Activated CD8-positive, alpha-beta memory T cell treated with anti-CD3 and anti-CD28 coated beads, Interleukin-2, amount 10 ng/mL, durations not matched to agents 7 days and 5 days (primary cell): ENCODE data around the gene IL10. TPM values are rescaled to one million over a fixed set of nuclear protein-coding genes. Genes with fewer than 3 reads are reported as not detected.

Experiments used
- ATAC-seq: fragments of 150-1000 bp; cut with Tn5 transposase; one replicate; pipeline ENCODE4 v1.10.0; 2021; ENCODE audit warnings: moderate library complexity
- CTCF ChIA-PET: fragments of 350-600 bp; sonication (Branson Sonifier 250); formaldehyde crosslinking; loops from one replicate; lab custom pipeline; 2021; ENCODE audit warnings: antibody characterized with exemption; lab: Charles Lee
- DNase-seq: peaks from one replicate; pipeline ENCODE4 v3.0.0-alpha.2; 2020
- H3K27ac Mint-ChIP-seq: one replicate; pipeline ENCODE4 v1.8.0; 2021; ENCODE audit warnings: mild to moderate bottlenecking, mixed read lengths
- H3K27me3 Mint-ChIP-seq: one replicate; pipeline ENCODE4 v1.8.0; 2021; ENCODE audit warnings: mixed read lengths
- H3K36me3 Mint-ChIP-seq: one replicate; pipeline ENCODE4 v1.8.0; 2021; ENCODE audit warnings: mild to moderate bottlenecking, mixed read lengths
- H3K4me1 Mint-ChIP-seq: one replicate; pipeline ENCODE4 v1.8.0; 2021; ENCODE audit warnings: mixed read lengths
- H3K4me3 Mint-ChIP-seq: one replicate; pipeline ENCODE4 v1.8.0; 2021; ENCODE audit warnings: mild to moderate bottlenecking, moderate library complexity, mixed read lengths
- H3K9me3 Mint-ChIP-seq: one replicate; pipeline ENCODE4 v1.8.0; 2022; ENCODE audit warnings: low read depth, mixed read lengths
- total RNA-seq, 2 experiments: library from RNA; stranded (reverse); gene quantifications; one replicate each; pipeline ENCODE4 v1.2.3, GENCODE V29; 2021

The IL10 gene
- total RNA-seq, 2 experiments from 2014 or later, result not detected

DNA sequence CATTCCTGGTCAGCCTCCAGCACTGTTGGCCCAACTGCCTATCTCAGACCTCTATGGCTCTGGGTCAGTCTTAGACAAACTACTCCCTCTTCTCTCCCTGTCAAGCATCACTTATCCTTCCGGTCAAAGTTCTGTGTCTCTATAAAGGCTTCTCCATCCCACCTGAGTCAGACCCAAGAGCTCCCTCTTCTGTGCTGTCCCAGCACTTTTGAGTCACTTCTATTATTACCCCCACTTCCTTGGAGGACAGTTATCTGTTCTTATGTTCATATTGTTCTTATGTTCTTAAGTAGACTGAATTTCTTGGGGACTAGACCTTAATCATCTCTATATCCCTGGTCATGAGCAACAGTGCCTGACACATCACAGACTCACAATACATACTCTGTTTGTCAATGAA lies 29.2 kb upstream of the IL10 start:
- Mint-ChIP-seq H3K4me1 (peaks cover 85% of the 10 kb centered on the region), H3K4me3 (no peak overlapping the region), H3K27me3 (peaks cover 31% of the 10 kb centered on the region), H3K27ac (no peak overlapping the region), H3K9me3 (no peaks in the 10 kb centered on the region), H3K36me3 (no peaks in the 10 kb centered on the region)
- CTCF ChIA-PET, result interaction anchor here (1.8 to 15.8 kb wide), 5 partner anchors 15 to 112 kb away, joined by 7 to 488 read pairs (median 61); partner anchors contain the start of genes IL10 and IL19
- ATAC-seq, result no peak
- no peak for DNase-seq

DNA sequence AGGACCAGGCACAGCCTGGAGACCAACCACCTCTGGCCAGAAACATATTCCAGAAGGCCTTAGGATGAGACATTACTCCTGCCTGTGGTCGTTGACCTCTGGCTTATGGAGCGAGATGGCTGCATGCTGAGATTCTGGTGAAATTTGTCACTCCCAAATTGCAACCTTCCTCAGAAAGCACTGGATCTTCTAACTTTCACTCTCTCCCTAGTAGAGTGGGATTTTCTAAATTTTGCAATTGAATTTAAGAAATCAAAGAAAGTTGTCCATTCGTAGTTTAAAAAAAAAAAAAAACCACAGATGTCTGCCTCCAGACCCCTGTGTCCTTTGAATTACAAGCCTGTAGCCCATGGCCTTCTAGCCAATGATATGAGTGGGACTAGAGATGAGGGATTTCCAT lies 28.6 kb upstream of the IL10 start:
- DNase-seq (no peak), ATAC-seq (no peak)
- Mint-ChIP-seq H3K4me1 (peaks cover 79% of the 10 kb centered on the region), H3K36me3 (no peaks in the 10 kb centered on the region), H3K4me3 (no peak overlapping the region), H3K9me3 (no peaks in the 10 kb centered on the region), H3K27me3 (peaks cover 29% of the 10 kb centered on the region), H3K27ac (no peak overlapping the region)
- CTCF ChIA-PET, result interaction anchor here (1.8 to 15.8 kb wide), 6 partner anchors 15 to 112 kb away, joined by 7 to 488 read pairs (median 52); partner anchors contain the start of genes IL10 and IL19

DNA sequence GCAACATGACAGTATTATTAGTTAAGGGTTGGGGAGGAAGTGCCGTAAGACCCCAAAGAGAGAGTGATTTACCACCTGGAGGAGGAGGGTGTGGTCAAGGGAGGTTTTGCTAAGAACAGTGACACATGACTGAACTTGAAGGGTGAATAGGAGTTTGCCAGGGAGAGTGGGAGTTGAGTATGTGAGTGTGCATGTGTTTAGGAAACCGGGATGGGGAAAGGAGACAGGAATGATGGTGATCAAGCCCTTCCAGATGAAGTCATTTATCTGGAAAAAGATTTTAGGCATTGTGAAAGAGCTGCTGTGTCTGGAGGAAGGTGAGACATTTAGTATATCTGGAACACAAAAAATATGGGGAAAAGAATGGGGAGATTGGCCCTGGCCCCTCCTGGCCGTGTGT lies 28.1 kb upstream of the IL10 start:
- H3K36me3 Mint-ChIP-seq, result no peaks in the 10 kb centered on the region
- CTCF ChIA-PET, result interaction anchor here (0.8 to 15.8 kb wide), 6 partner anchors 14 to 72 kb away, joined by 3 to 488 read pairs (median 14); partner anchors contain the start of genes IL10 and IL19
- H3K4me1 Mint-ChIP-seq, result peaks cover 76% of the 10 kb centered on the region
- H3K9me3 Mint-ChIP-seq, result no peaks in the 10 kb centered on the region
- H3K4me3 Mint-ChIP-seq, result no peak overlapping the region
- H3K27ac Mint-ChIP-seq, result no peak overlapping the region
- ATAC-seq (no peak), DNase-seq (no peak)
- H3K27me3 Mint-ChIP-seq, result peaks cover 32% of the 10 kb centered on the region

DNA sequence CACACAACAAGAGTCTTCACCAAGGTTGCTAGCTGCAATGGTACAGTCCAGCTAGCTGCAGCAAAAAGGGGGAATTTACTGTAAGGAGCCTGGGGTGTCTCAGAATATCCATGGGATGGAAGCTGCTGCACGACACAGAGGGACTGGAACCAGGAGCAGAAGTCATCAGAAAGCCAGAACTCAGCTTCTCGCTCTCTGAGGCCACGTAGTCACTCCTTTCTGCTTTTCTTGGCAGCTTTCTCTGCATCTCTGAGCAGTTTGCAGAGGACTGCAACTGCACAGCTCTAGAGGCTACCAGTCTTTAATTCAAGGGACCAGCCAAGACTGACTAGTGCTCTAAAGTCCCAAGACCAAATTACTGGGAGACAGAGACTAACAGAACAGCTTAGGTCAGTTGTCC lies 27.0 kb upstream of the IL10 start:
- Mint-ChIP-seq H3K4me3 (no peak overlapping the region), H3K27ac (no peak overlapping the region), H3K27me3 (peaks cover 36% of the 10 kb centered on the region), H3K4me1 (peaks cover 73% of the 10 kb centered on the region), H3K9me3 (no peaks in the 10 kb centered on the region), H3K36me3 (peaks cover 1% of the 10 kb centered on the region)
- DNase-seq, result no peak
- CTCF ChIA-PET, result interaction anchor here (0.7 to 15.8 kb wide), 9 partner anchors 10 to 113 kb away, joined by 3 to 488 read pairs (median 6); partner anchors contain the start of genes IL10 and IL19
- ATAC-seq, result no peak

DNA sequence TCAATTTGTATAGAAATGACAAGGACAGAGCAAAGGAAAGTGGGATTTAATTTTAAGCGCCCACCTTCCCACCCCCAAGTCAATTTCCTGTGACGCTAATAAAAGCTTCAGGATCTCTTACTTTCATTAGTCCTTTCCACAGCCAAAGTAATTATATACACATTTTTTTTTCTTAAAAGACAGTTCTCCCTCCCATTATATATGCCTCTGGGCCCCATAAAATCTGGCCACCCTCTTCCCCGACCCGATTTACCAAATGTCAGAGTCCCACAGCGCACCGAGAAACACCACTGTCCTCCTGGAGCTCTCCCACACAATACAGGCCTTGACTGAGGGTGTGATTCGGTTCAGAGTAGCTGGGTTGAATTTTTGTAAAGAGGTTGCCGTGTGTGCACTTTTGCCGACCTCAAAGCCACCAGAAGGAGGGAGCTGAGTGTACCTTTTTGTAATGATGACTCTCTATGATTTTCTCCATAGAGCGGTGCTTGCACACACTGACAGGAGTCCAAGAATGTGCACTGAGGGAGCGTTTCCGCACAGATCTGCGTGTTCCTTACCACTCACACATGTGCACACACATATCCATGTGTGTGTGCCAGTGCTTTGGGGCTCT lies 26.2 kb upstream of the IL10 start:
- H3K36me3 Mint-ChIP-seq, result peaks cover 2% of the 10 kb centered on the region
- peak; percentile 62 for DNase-seq
- no peak for ATAC-seq
- H3K27me3 Mint-ChIP-seq, result peaks cover 39% of the 10 kb centered on the region
- CTCF ChIA-PET, result interaction anchor here (1.1 to 15.8 kb wide), 13 partner anchors 11 to 184 kb away, joined by 3 to 488 read pairs (median 5); partner anchors contain the start of genes IL10 and IL19
- H3K9me3 Mint-ChIP-seq, result no peaks in the 10 kb centered on the region
- H3K4me1 Mint-ChIP-seq, result peaks cover 67% of the 10 kb centered on the region
- H3K27ac Mint-ChIP-seq, result no peak overlapping the region
- H3K4me3 Mint-ChIP-seq, result no peak overlapping the region

DNA sequence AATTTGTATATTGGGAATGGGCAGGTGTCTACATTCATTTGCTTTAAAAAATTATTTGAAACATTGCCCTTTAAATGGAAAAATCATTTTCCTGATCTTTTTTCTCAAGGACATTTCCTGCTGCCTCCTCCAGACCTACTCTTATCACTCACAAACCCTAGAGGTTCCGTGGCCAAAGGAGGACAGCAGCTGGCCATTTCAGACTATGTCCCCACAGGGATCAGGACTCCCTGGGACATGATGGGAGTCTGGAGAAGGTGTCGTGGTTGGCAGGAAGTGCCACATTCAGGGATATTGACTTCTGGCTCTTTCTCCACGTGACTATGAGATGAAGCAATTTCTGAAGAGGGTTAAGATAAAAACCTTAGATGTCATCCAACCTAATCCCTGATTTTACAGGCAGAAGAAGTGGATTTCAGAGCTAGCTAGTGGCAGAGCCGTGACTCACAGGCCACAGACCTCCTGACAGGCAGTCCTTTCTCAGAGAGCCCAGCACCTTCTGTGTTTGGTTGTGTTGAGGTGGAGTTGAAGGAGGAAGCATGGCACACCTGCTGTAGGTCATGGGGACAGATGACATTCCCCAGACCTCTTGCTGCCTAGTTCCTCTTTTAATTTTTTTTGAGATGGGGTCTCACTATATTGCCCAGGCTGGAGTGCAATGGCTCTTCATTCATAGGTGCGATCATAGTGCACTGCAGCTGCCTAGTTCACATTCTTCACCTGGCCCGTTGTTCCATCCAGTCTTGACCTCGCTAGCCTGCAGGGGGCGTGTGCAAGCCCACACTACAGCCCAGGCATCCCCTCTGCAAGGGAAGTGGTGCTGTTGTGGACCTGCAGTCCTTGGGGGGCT lies 25.5 kb upstream of the IL10 start:
- Mint-ChIP-seq H3K4me1 (peaks cover 60% of the 10 kb centered on the region), H3K27ac (no peak overlapping the region), H3K36me3 (peaks cover 2% of the 10 kb centered on the region), H3K4me3 (no peak overlapping the region), H3K9me3 (no peaks in the 10 kb centered on the region), H3K27me3 (peaks cover 39% of the 10 kb centered on the region)
- DNase-seq (no peak), ATAC-seq (peak; percentile 52)
- CTCF ChIA-PET, result interaction anchor here (0.8 to 15.8 kb wide), 13 partner anchors 10 to 184 kb away, joined by 3 to 488 read pairs (median 6); partner anchors contain the start of genes IL10 and IL19

DNA sequence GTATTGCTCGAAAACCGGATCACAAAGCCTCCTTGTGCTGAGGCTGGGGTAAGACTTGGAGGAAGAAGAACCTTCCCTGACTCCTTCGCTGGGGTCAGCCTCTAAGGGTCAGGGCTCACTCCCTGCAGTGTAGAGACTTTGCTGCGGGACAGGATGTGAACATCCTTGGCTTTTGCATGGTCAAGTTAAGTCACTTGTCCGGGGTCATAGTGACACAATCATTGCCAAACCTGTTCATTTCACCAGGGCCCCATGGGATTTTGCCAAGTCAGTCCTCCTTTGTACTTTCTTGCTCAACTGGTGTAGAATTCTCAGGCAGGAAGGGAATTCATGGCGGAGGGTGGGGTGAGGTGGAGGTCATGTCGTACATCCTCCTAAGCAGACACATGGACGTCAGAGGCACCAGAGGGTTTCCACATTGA lies 24.7 kb upstream of the IL10 start:
- Mint-ChIP-seq H3K4me3 (no peak overlapping the region), H3K27ac (no peak overlapping the region), H3K27me3 (peaks cover 39% of the 10 kb centered on the region), H3K36me3 (peaks cover 2% of the 10 kb centered on the region), H3K4me1 (peaks cover 60% of the 10 kb centered on the region), H3K9me3 (no peaks in the 10 kb centered on the region)
- CTCF ChIA-PET, result interaction anchor here (3.5 to 15.8 kb wide), 3 partner anchors 28 to 115 kb away, joined by 10 to 488 read pairs (median 42); partner anchors contain the start of genes IL10 and IL19
- ATAC-seq (no peak), DNase-seq (no peak)

DNA sequence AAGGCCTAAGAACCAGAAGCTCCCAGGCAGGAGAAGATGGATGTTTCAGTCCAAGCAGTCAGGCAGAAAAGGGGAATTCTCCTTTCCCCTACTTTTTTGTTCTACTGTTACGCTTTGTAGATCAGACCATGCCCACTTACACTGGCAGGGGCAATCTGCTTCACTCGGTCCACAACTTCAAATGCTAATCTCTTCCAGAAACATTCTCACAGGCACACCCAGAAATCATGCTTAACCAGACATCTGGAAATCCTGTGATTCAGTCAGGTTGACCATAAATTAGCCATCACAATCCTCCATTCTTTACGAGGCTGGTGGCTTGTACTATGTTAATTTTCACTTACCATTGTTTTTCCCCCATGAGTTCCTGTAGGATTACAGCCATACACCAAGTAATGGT lies 23.8 kb upstream of the IL10 start:
- Mint-ChIP-seq H3K4me1 (peaks cover 58% of the 10 kb centered on the region), H3K27ac (no peak overlapping the region), H3K36me3 (peaks cover 2% of the 10 kb centered on the region), H3K9me3 (no peaks in the 10 kb centered on the region), H3K4me3 (no peak overlapping the region), H3K27me3 (peaks cover 32% of the 10 kb centered on the region)
- CTCF ChIA-PET, result interaction anchor here (1.5 to 3.5 kb wide), 2 partner anchors 69 to 116 kb away, joined by 4 to 10 read pairs; no protein-coding TSS in a partner anchor
- DNase-seq (no peak), ATAC-seq (no peak)

DNA sequence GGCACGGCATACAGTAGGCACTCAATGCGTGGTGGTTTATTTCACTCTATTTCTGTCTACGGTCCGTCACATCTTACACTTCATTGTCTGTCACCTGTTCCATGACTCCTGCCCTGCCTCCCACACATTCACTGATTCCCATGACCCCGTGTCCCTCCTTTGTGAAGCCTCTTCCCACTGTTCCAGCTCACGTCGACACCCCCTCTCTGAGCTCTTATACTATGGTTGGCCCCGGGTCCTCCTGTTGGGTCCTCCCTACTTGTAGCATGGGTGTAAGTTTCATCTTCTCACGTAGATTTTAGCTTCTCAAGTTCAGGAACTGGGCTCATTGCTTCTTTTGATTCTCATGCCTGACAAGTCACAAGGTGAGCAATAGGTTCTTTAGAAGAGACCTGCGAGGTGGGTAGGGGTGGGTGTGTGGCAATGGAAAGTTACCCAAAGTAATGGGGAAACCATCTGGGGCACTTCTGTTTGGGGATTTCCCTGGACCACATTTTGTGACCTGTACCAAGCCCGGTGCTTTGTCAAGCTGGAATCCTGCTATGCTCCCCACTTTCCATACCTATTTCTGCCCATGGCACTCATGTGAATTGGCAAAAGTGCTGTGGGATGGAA lies 22.1 kb upstream of the IL10 start:
- DNase-seq (no peak), ATAC-seq (no peak)
- CTCF ChIA-PET, result interaction anchor here (1.0 to 3.5 kb wide), 6 partner anchors 9 to 118 kb away, joined by 3 to 10 read pairs (median 6); no protein-coding TSS in a partner anchor
- H3K27me3 Mint-ChIP-seq, result peaks cover 40% of the 10 kb centered on the region
- no peak overlapping the region for H3K4me3 Mint-ChIP-seq
- H3K36me3 Mint-ChIP-seq, result peaks cover 2% of the 10 kb centered on the region
- peaks cover 53% of the 10 kb centered on the region for H3K4me1 Mint-ChIP-seq
- no peaks in the 10 kb centered on the region for H3K9me3 Mint-ChIP-seq
- H3K27ac Mint-ChIP-seq, result no peak overlapping the region

DNA sequence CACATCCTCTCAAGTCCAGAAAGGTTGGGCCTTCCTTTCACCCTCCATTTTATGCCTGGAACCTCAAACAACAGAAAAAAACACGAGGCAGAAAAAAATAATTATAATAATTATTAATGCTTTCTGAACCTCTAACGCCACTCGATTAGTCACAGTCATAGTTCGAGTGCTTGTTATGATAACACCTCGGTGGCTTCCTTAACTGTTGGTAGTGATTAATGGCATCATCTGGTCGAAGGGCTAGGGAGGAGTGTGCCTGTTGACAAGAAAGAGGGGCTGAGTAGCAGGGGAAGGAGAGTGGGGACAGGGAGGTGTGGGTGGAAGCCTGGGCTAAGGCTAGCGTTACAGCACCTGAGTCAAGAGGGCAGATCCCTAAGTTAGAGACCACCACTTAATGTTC lies 21.3 kb upstream of the IL10 start:
- DNase-seq (no peak), ATAC-seq (no peak)
- Mint-ChIP-seq H3K36me3 (peaks cover 2% of the 10 kb centered on the region), H3K27ac (no peak overlapping the region), H3K4me3 (no peak overlapping the region), H3K4me1 (peaks cover 45% of the 10 kb centered on the region), H3K27me3 (peaks cover 39% of the 10 kb centered on the region), H3K9me3 (no peaks in the 10 kb centered on the region)
- CTCF ChIA-PET, result interaction anchor here (0.9 to 1.4 kb wide), 2 partner anchors 14 to 119 kb away, joined by 3 to 4 read pairs; no protein-coding TSS in a partner anchor

DNA sequence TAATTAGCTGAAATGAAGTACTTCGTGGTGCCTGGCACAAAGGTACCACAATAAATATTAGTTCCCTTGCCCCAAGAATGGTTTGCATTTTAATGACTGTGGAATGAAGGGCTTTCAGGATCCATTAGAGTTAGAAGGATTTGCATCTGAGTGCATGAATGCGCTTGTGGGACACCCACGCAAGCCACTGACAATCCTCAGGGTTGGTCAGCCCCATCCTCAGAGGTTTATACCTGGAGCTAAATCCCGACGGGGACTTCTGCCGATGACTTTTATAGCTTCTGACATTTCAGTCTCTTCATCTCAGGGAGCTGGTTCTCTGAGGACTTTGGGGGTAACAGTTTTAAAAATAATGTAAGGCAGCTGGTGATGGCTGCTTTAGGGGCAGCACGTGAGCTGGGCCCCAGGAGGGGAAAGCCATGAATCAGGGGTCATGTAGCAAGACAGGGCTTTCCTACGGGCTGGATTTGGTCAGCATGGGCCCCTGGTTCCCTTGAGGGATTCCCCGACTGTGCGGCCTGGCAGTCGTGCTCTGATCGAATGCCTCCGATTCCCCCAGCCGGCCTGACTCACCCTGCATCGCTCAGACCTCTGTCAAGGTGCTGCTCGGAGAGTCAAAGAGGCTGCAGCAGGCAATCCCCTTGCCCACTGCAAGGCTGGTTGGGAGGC lies 20.8 kb upstream of the IL10 start:
- CTCF ChIA-PET, result interaction anchor here (0.6 to 1.1 kb wide), 3 partner anchors 58 to 119 kb away, joined by 3 read pairs; no protein-coding TSS in a partner anchor
- H3K27me3 Mint-ChIP-seq, result peaks cover 37% of the 10 kb centered on the region

DNA sequence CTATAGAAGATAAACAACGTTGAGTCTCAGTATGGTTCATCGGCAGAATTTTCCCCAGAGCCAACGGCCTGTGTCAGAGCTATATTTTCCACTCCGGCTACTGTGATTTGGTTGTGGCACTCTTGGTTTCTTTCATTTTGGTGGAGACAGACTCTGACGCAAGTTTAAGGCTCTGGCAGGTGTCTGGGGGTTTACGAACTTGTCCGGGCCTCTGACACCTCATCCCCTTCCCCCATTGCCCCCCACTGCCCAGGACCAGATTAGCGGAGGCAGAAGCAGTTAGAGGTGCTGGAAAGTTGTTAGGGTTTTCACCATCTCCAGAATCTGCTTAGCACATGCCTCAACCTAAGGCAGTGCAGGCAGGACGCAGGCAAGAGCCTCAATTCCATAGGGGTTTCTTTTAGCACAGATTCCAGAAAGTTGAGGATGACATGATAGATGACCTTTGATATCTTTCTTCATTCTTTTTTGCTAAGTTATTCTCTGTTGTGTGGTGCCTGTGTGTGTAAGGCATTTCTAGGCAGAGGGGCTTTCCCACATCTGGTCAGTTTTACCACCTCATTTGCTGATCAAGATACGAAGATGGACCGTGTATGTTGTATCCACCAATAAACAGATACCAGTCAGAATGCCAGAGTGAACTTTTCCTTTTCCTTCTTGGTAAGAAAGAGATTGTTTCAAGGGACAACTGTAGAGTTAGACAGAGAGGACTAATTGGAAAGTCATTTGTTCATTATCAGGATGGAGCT lies 18.4 kb upstream of the IL10 start:
- Mint-ChIP-seq H3K27me3 (peaks cover 33% of the 10 kb centered on the region), H3K4me1 (peaks cover 60% of the 10 kb centered on the region), H3K4me3 (no peak overlapping the region), H3K27ac (no peak overlapping the region), H3K9me3 (no peaks in the 10 kb centered on the region), H3K36me3 (peaks cover 2% of the 10 kb centered on the region)
- DNase-seq (no peak), ATAC-seq (no peak)
- CTCF ChIA-PET, result interaction anchor here (1.0 to 2.8 kb wide), 6 partner anchors 18 to 145 kb away, joined by 3 to 7 read pairs (median 4); no protein-coding TSS in a partner anchor

More for the DNA sequence above, 20.8 kb upstream of the IL10 start:
- DNase-seq, result no peak
- H3K36me3 Mint-ChIP-seq, result peaks cover 2% of the 10 kb centered on the region
- no peak for ATAC-seq
- H3K27ac Mint-ChIP-seq, result no peak overlapping the region
- H3K4me3 Mint-ChIP-seq, result no peak overlapping the region
- no peaks in the 10 kb centered on the region for H3K9me3 Mint-ChIP-seq
- H3K4me1 Mint-ChIP-seq, result peaks cover 42% of the 10 kb centered on the region
